ENCODE results near the gene DLX6. TPM values are rescaled to one million over a fixed set of nuclear protein-coding genes. Genes with fewer than 3 reads are reported as not detected.

DLX6 gene
- total RNA-seq, 4 donors from 2014 or later, result 0.59 to 5.0 (median 1.6) TPM

GRCh38 chr7:97020996-97021746 lies 15.8 kb downstream of the DLX6 start:
- intact Hi-C loops (cut with DNase I; ENCODE audit: low total_unique reads), result loop anchor here (10.0 kb wide), 1 partner anchor 946 kb away; no protein-coding TSS in a partner anchor
- DNase-seq (ENCODE audit: low spot score in 2 of 2), result no peak
- TF ChIP-seq CTCF (IDR thresholded peaks at IDR 0.05), result no peak
- no peak for TF ChIP-seq POLR2A (IDR thresholded peaks at IDR 0.05)
- no peak overlapping the region for H3K4me3 ChIP-seq (ENCODE audit: low read depth, poor library complexity, severe bottlenecking)
- WGBS, 2 donors, result 57 to 66% methylated on average over 54 to 59 of the region's 67 CpGs

GRCh38 chr7:97021747-97022490 lies 16.6 kb downstream of the DLX6 start:
- H3K4me3 ChIP-seq (ENCODE audit: low read depth, poor library complexity, severe bottlenecking), result no peak overlapping the region
- TF ChIP-seq POLR2A (IDR thresholded peaks at IDR 0.05) (no peak), CTCF (IDR thresholded peaks at IDR 0.05) (no peak)
- DNase-seq (ENCODE audit: low spot score in 2 of 2), result no peak
- 65 to 73% methylated on average over 39 of the region's 39 CpGs for WGBS, 2 donors
- intact Hi-C loops (cut with DNase I; ENCODE audit: low total_unique reads), result loop anchor here (10.0 kb wide), 1 partner anchor 947 kb away; no protein-coding TSS in a partner anchor

GRCh38 chr7:97022491-97023306 lies 17.3 kb downstream of the DLX6 start:
- intact Hi-C loops (cut with DNase I; ENCODE audit: low total_unique reads), result loop anchor here (10.0 kb wide), 1 partner anchor 948 kb away; no protein-coding TSS in a partner anchor
- peak in 1 of 2 donors; percentile 84 for DNase-seq (ENCODE audit: low spot score in 2 of 2)
- no peak overlapping the region for H3K4me3 ChIP-seq (ENCODE audit: low read depth, poor library complexity, severe bottlenecking)
- no peak for TF ChIP-seq CTCF (IDR thresholded peaks at IDR 0.05)
- no peak for TF ChIP-seq POLR2A (IDR thresholded peaks at IDR 0.05)
- 31 to 41% methylated on average over 35 of the region's 35 CpGs for WGBS, 2 donors

- WGBS, 2 donors, result 2% methylated on average over 51 to 58 of the region's 60 CpGs
- DNase-seq (ENCODE audit: low spot score in 2 of 2), result peak; percentile 65 to 93
- no peak for TF ChIP-seq POLR2A (IDR thresholded peaks at IDR 0.05)
- no peak for TF ChIP-seq CTCF (IDR thresholded peaks at IDR 0.05)
- H3K4me3 ChIP-seq (ENCODE audit: low read depth, poor library complexity, severe bottlenecking), result peak within 1 kb of the TSS; percentile 39
- intact Hi-C loops (cut with DNase I; ENCODE audit: low total_unique reads), result loop anchor here (5.0 to 10.0 kb wide), 2 partner anchors 607 to 950 kb away; no protein-coding TSS in a partner anchor
Observed at GRCh38 chr7:97024209-97025129, 19.1 kb downstream of the DLX6 start, which contains the start of gene DLX5. DLX5 (minus strand) TSS chr7:97024831; CDS start chr7:97024623, 208 bp downstream.

Data from lower leg skin (tissue), 4 donors.